GM19397 (cell line): ENCODE measurements around the gene PTPRN2.

Experiments
- ATAC-seq: cut with Tn5 transposase; IDR thresholded peaks from one replicate; pipeline ENCODE4 v1.9.1; 2021; ENCODE audit warnings: mild to moderate bottlenecking, moderate library complexity; ENCODE audit not compliant: unreplicated experiment

PTPRN2 gene

GRCh38 chr7:157657741-157658740, 929.6 kb downstream of the PTPRN2 start:
- no peak for ATAC-seq

- no peak for ATAC-seq
Measured at GRCh38 chr7:157656195-157656769, 931.3 kb downstream of the PTPRN2 start.

- ATAC-seq: no peak
Measured at GRCh38 chr7:157654350-157654749, 933.3 kb downstream of the PTPRN2 start.

GRCh38 chr7:157653827-157654207, 933.8 kb downstream of the PTPRN2 start:
- ATAC-seq: no peak

GRCh38 chr7:157652954-157653826, 934.4 kb downstream of the PTPRN2 start:
- no peak for ATAC-seq

- ATAC-seq: no peak
Measured at GRCh38 chr7:157652161-157652953, 935.3 kb downstream of the PTPRN2 start.

- no peak for ATAC-seq
Measured at GRCh38 chr7:157651366-157652160, 936.1 kb downstream of the PTPRN2 start.

- no peak for ATAC-seq
Measured at GRCh38 chr7:157650801-157651200, 936.8 kb downstream of the PTPRN2 start.

GRCh38 chr7:157650131-157650631, 937.4 kb downstream of the PTPRN2 start:
- no peak for ATAC-seq

GRCh38 chr7:157646551-157646950, 941.1 kb downstream of the PTPRN2 start:
- no peak for ATAC-seq

GRCh38 chr7:157645539-157645938, 942.1 kb downstream of the PTPRN2 start:
- ATAC-seq: no peak

GRCh38 chr7:157644946-157645345, 942.7 kb downstream of the PTPRN2 start:
- no peak for ATAC-seq

GRCh38 chr7:157643525-157643970, 944.1 kb downstream of the PTPRN2 start:
- no peak for ATAC-seq

GRCh38 chr7:157641866-157642265, 945.8 kb downstream of the PTPRN2 start:
- ATAC-seq: no peak

- no peak for ATAC-seq
Measured at GRCh38 chr7:157640144-157640543, 947.5 kb downstream of the PTPRN2 start.

GRCh38 chr7:157638563-157638962, 949.1 kb downstream of the PTPRN2 start:
- ATAC-seq: no peak

- no peak for ATAC-seq
Measured at GRCh38 chr7:157637216-157637949, 950.2 kb downstream of the PTPRN2 start.

- ATAC-seq: no peak
Measured at GRCh38 chr7:157635669-157636068, 952.0 kb downstream of the PTPRN2 start.

GRCh38 chr7:157635148-157635500, 952.5 kb downstream of the PTPRN2 start:
- ATAC-seq: no peak
